Measurements from ENCODE around the gene PHF1.

PHF1 gene

DNA sequence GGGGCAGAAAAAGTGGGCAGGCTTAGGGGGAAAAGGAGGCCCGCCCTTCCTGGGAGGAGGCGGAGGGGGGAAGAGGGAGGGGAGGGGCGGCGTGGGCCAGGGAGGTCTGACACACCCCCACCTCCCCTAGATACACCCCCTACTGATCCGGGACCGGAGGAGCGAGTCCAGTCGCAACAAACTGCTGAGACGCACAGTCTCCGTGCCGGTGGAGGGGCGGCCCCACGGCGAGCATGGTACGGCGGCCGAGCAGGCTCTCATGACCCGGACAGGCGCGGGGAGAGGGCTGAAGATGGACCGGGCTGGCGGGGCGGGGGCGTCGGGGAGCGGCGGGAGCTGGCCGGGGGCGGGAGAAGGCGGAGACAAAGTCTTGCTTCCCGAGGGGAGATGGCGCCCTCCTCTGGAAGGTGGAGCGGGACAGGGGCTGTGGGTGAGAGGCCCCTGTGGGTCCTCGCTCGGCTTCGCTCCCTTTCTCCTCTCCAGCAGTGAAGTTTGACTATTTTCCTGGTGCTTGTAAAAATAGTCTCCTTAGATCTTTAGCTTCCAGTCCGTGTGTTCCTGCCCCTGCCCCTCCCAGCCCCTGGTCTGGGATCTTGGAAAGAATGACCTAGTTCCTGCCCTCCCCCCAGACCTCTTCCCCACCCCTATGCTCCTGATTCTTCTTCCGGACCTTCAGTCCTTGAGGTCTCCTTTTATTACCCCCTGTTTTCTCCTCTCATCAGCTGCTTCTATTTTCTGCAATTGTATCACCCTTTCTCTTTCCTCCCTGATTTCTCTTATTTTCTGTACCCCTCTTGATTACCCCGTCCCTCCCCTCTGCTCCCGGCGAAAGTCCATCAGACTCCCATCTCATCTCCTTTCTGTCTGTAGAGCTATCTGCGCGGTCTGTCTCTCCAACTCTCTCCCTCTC, 15.1 kb downstream of the PHF1 start:
- peaks cover 32 to 41% of the 10 kb centered on the region in 2 experiments for H3K4me1 ChIP-seq (ENCODE audit: control insufficient read depth in 1 of 2, insufficient read depth in 1 of 2, low read depth in 1 of 2, low read length in 1 of 2)
- H3K36me3 ChIP-seq, result no peaks in the 10 kb centered on the region
- H3K4me3 ChIP-seq (ENCODE audit: low read depth in 1 of 2, low read length in 1 of 2), result peak overlapping the region; percentile 57 to 80
- peaks cover 64% of the 10 kb centered on the region for H3K27me3 ChIP-seq
- peak overlapping the region; percentile 53 for H3K27ac ChIP-seq
- H3K9me3 ChIP-seq, result no peaks in the 10 kb centered on the region
- TF ChIP-seq, protein P1, sequence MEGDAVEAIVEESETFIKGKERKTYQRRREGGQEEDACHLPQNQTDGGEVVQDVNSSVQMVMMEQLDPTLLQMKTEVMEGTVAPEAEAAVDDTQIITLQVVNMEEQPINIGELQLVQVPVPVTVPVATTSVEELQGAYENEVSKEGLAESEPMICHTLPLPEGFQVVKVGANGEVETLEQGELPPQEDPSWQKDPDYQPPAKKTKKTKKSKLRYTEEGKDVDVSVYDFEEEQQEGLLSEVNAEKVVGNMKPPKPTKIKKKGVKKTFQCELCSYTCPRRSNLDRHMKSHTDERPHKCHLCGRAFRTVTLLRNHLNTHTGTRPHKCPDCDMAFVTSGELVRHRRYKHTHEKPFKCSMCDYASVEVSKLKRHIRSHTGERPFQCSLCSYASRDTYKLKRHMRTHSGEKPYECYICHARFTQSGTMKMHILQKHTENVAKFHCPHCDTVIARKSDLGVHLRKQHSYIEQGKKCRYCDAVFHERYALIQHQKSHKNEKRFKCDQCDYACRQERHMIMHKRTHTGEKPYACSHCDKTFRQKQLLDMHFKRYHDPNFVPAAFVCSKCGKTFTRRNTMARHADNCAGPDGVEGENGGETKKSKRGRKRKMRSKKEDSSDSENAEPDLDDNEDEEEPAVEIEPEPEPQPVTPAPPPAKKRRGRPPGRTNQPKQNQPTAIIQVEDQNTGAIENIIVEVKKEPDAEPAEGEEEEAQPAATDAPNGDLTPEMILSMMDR (IDR thresholded peaks at IDR 0.05), result peak; percentile 47

DNA sequence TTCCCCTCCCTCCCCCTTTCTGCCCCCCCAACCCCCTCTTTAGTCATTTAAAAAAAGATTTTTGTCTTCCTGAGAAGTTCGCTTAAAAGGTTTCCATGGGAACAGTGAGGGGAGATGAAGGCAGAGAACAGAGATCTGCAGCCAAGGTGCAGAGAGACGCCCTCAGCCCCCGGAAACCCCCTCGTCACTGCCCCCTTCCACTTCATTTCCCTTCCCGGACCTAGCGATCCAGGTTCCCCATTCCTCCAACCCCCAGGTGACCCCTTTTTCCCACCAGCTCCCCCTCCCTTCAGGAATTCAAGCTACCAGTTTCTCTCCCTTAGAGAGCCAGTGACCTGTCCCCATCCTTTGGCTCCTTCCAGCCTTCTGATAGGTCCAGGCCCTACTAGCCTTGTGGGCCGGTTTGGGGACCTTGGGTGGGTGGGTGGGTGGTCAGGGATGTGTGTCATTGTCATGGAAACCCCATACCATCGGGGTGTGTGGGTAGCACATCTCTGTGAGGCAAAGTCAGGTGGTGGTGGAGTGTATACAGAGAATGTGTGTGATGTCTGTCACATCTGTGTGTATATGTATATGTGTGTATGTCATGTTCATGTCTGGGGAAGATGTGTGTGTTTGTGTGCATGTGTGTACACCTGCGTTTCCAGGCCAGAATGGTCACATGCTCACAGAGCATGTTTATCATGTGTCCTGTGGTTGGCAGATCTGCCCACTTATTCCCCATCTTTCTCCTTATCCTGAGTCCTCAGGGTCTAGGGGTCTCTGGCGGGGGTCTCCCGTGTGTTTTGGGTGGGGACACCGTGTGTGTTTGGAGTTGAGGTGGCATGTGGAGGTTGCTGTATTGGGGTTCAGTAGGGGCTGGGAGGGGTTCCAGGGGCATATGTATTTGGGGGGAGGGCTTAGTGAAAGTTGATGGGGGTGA, 16.0 kb downstream of the PHF1 start:
- peak overlapping the region; percentile 56 to 80 for H3K4me3 ChIP-seq (ENCODE audit: low read depth in 1 of 2, low read length in 1 of 2)
- H3K27ac ChIP-seq, result peak overlapping the region; percentile 29
- peaks cover 64% of the 10 kb centered on the region for H3K27me3 ChIP-seq
- no peaks in the 10 kb centered on the region for H3K9me3 ChIP-seq
- H3K4me1 ChIP-seq (ENCODE audit: control insufficient read depth in 1 of 2, insufficient read depth in 1 of 2, low read depth in 1 of 2, low read length in 1 of 2), result peaks cover 41 to 51% of the 10 kb centered on the region in 2 experiments
- no peaks in the 10 kb centered on the region for H3K36me3 ChIP-seq
- TF ChIP-seq, protein P1 (IDR thresholded peaks at IDR 0.05), result no peak

DNA sequence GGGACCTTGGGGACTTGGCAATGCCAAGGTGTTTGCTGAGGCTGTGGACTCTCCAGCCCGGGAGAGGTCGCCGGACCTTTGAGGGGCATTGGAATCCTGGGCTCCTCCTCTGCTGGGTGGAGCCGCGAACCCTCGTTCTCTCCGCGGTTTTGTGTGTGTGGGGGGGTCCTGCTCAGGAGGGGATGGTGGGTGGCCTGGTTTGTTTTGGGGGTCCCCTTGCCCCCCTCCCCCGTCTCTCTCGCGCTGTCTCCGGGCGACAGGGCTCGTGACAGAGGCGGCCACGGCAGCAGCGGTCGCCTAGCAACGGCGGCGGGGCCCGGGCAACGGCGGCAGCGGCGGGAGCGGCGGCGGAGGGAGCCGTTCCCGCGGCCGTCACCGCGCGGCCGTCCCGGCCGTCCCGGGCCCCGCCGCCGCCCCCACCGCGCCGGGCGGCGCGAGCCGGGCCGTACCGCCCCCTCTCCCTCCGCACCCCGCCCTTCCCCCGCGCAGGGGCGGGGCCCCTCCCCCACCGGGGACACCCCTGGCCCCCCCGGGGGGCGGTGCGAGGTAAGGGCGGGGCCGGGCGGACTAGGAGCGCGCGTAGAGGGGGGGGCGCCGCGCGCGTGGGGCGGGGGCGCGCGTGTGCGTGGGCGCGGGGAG, 16.9 kb downstream of the PHF1 start:
- Histone ChIP-seq H3K4me1 (ENCODE audit: control insufficient read depth in 1 of 2, insufficient read depth in 1 of 2, low read depth in 1 of 2, low read length in 1 of 2) (peaks cover 47 to 59% of the 10 kb centered on the region in 2 experiments), H3K9me3 (no peaks in the 10 kb centered on the region), H3K4me3 (ENCODE audit: low read depth in 1 of 2, low read length in 1 of 2) (peak overlapping the region; percentile 49 to 56), H3K36me3 (no peaks in the 10 kb centered on the region), H3K27me3 (peaks cover 64% of the 10 kb centered on the region), H3K27ac (no peak overlapping the region)
- TF ChIP-seq, protein P1 (IDR thresholded peaks at IDR 0.05), result no peak

DNA sequence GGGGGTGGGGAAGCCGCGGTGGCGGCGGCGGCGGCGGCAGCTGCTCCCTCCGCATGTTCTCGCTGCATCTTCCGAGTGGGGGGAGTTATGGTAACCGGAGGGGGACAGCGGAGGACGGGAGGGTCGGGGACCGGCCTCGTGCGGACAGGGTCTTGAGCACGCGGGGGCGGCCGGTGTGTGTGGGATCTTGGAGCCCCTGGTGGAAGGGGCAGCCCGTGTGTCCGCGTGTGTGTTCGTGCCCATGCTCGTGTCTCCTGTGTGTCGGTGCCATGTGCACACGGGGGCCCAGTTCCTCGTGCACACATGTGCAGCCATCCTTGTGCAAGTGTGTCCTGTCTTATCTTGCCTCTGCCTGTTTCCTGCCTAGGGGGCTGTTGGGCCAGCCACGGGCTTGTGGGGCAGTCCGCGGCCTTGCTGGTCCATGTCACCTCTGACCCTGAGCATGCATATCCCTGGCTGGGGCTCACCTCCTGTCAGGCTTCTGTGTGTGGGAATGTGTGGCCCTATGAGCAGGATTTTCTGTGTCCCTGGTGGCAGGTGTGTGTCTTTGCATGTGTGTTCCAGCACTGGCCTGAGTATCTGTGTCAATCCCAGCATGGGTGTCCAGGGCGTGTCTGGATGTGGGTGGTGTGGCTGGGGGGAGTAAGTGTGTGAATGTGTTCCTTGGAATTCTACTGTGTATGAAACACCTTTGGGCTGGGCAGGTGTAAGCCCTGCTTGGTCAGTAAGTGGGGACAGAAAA, 17.6 kb downstream of the PHF1 start:
- TF ChIP-seq, protein P1 (IDR thresholded peaks at IDR 0.05), result no peak
- peak overlapping the region; percentile 31 to 41 for H3K4me3 ChIP-seq (ENCODE audit: low read depth in 1 of 2, low read length in 1 of 2)
- H3K36me3 ChIP-seq, result no peaks in the 10 kb centered on the region
- no peaks in the 10 kb centered on the region for H3K9me3 ChIP-seq
- H3K27me3 ChIP-seq, result peaks cover 67% of the 10 kb centered on the region
- peaks cover 47 to 60% of the 10 kb centered on the region in 2 experiments for H3K4me1 ChIP-seq (ENCODE audit: control insufficient read depth in 1 of 2, insufficient read depth in 1 of 2, low read depth in 1 of 2, low read length in 1 of 2)
- no peak overlapping the region for H3K27ac ChIP-seq

All from neutrophil (primary cell).